Peyer's patch (tissue), 4 donors: ENCODE results near the gene BMPR2.

ENCODE experiments used
- CTCF ChIP-seq, 6 experiments: fragments of 450-650 bp in 4 of 6; fragments of 200-600 bp in 2 of 6; sonication (generic) in 1 of 6; IDR thresholded peaks; one replicate each; pipeline ENCODE4 v1.5.1; 2017 to 2019; ENCODE audit warnings: antibody characterized with exemption in 6 of 6, mild to moderate bottlenecking in 3 of 6, moderate library complexity in 1 of 6
- POLR2A ChIP-seq, 2 donors: fragments of 450-650 bp; IDR thresholded peaks; one replicate each; pipeline ENCODE4 v1.5.1; 2017; ENCODE audit warnings: antibody characterized with exemption in 2 of 2, mild to moderate bottlenecking in 2 of 2, moderate library complexity in 2 of 2

GRCh38 chr2:202488671-202489070 is 112.5 kb downstream of the BMPR2 start:
- TF ChIP-seq CTCF (IDR thresholded peaks at IDR 0.05) = no peak
- no peak for TF ChIP-seq POLR2A (IDR thresholded peaks at IDR 0.05)
